GM18867 (cell line): ENCODE data around the gene PRR29.
"Not testable (repeated sequence)": the region's sequence is repeated elsewhere in the genome, so short reads cannot be mapped to it uniquely, and the experiment has no call there.

Experiments
- ATAC-seq: cut with Tn5 transposase; IDR thresholded peaks from one replicate; pipeline ENCODE4 v1.9.1; 2021; ENCODE audit warnings: mild to moderate bottlenecking, moderate library complexity; ENCODE audit not compliant: unreplicated experiment

Gene PRR29

DNA sequence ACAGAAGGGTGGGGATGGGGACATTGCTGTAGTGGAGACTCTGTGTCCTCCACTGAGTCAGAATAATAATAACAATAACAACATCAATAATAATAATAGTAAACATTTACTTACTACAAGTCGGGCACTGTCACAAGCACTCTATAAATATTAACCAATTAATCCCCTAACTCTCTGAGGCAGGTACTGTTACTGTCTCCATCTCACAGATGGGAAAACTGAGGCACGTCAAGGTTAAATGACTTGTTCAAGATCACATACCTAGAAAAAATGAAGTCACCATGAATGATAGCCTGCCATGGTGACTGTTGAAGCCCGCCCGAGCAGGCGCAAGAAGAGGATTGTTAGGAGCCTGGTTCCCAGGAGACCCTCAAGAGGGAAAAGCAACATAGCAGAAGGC is 10.2 kb downstream of the PRR29 start:
- no peak for ATAC-seq

DNA sequence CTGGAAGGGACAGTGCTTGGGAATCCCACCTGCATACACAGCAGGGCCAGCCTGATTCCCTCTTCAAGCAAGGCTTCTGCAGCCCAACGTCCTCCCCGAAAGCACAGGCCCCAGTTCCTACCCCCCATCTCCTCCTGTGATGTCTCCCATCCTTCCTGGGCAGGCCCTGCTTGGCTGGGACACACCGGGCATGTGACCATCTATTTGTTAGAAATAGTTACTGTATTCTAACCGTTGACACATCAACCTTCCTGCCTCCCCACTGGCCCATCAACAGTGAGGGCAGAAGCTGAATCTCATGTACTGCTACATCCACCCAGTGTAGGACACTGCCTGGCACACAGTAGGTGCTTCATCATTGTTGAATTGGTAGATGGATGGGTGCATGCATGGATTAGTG is 10.7 kb downstream of the PRR29 start:
- no peak for ATAC-seq

DNA sequence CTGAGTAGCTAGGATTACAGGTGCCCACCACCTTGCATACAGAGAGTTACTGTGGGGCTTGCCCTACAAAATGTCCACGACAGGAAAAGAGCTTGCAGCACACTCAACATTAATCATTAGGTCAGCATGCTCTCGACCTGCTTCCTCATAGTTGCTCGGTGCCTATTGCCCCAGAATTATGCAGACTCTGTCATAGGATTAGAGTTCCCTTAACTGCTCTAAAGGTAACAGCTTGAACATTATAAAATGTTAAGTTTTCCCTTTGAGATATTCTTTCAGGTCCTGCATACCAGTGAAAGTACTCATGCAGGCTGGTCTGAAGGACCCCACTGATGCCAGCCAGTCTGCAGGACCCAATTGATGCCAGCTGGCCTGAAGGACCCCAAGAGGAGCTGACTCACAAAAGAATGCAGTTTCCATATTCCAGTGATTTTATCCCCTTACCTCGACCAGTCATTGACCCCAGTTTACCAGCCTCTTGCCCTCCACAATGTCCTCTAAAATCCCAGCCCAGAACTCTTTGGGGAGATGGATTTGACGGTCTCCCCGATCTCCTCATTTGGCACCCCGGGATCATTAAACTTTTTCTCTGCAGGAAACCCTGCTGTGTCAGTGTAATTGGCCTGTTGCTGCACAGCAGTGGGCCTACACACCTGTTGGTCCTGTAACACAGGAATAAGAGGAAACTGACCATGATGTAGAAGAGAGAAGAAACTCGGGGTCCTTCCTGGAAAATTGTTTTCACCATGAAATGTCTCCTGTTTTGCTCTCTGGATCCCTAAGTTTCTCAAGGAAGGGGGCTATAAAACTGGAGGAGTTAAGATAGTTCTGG is 11.6 kb downstream of the PRR29 start:
- ATAC-seq = no peak

DNA sequence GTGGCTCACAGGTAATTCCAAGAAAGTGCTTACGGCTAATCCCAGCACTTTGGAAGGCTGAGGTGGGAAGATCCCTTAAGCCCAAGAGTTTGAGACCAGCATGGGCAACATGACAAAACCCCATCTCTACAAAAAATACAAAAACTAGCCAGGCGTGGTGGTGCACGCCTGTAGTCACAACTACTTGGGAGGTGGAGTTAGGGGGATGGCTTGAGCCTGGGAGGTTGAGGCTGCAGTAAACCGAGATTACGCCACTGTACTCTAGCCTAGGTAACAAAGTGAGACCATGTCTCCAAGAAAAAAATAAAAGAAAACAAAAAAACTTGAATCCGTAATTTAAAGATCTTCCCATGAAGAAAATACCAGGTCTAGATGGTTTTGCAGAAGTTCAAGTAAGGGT is 17.3 kb downstream of the PRR29 start:
- ATAC-seq = no peak

DNA sequence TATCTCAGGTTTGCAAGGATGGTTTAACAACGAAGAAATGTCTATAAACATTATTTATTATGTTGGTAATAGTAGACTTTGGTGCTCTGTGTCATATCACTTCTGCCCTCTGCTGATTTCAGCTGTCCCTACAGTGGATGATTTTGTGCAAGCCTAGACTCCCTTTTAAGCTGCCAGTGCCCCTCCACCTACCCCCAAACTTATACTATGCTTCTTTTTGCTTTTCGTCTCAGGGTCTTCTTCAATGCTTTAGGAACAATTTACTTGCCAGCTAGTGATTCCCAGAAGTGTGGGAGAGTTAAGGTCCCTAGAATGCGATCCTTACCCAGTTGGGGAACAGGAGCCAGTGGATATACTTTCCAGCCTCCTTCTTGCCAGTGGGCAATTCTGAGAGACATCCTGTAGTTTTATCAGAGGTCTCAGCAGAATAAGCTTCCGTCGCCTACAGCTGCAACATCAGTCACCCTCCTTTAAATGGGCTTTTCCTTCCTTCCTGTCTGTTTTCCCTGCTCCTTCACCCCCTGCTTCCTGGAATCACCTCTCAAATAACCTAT is 18.2 kb downstream of the PRR29 start:
- ATAC-seq = no peak

DNA sequence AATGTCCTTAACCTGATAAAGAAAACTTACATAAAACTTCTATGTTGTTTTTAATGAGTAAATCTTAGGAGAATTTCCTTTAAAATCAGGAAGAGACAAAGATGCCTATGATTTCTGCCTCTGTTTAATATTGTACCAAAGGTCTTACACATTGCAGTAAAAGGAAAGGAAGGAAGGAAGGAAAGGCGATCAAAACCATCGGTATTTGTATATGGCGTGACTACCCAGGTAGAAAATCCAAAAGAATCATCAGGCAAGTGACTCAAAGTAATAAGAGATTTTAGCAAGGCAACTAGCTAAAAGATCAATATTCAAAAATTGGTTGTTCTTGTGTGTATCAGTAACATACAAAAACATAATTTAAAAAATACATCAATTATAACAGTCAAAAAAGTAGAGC is 18.8 kb downstream of the PRR29 start:
- ATAC-seq = no peak

DNA sequence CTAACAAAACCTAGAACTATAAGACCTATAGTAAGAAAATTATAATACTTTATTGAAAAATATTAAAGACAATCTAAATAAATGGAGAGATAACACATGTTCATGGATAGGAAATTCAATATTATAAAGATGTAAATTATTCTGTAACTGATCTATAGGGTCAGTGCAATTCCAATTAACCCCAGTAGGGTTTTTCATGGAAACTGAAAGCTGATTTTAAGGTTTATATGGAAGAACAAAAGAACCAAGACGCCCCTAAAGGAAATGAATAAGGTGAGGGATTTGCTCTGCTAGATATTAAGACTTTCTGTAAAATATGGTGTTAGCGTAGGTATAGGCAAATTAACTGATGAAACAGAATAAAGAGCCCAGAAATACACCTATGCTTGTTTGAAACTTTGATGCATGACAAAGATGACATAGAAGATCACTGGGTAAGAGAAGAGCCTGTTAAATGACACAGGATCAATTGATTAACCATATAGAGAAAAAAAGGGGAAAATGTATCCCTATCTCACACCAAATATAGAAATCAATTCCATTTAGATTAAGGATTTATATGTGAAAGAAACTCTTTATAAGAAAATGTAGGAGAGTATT is 19.3 kb downstream of the PRR29 start:
- no peak for ATAC-seq

DNA sequence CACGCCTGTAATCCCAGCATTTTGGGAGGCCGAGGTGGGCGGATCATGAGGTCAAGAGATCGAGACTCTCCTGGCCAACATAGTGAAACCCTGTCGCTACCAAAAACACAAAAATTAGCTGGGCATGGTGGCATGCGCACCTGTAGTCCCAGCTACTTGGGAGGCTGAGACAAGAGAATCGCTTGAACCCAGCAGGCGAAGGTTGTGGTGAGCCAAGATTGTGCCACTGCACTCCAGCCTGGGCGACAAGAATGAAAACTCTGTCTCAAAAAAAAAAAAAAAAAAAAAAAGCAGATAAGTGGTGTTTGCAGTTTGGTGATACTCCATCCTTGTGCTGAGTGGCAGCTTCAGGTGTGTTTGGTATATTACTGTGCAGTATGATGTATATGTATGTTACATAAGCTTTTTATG is 21.4 kb downstream of the PRR29 start:
- not testable (repeated sequence) for ATAC-seq

DNA sequence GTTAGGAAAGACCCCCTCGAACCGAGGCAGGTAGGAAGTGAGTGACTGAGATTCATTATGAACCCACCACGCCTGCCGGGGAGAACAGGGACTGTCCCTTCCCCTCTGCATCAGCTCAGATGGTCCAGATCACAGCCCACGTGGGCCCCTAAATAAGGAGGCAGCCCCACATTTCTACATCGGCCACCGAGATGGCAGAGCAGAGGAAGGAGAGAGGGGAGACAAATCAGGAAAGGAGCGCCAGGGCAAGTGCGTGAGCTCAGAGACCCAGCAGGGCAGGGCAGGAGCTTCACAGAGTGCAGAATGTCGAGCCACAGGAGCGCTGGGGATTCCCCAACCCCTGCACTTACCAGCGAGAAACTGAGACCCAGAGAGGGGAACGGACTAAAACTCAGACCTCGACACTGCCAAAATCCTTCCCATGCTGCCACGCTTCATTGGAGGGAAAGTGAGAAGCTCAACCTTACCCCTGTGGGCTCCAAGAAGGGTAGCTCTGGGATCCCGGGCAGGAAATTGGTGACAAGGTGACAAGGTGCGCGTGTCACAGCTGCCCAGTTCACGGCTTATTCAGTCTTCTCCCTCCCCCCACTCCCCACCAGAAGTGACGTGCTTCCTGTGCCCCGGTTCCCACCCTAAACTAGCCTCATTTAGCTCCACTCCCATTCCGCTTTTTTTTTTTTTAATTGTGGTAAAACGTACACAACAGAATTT is 22.1 kb downstream of the PRR29 start, which contains the start of gene ICAM2:
TSS of gene ICAM2 (minus strand) at position 578 of the 711 bp plus-strand sequence. CDS start 13,942 bp downstream, outside the sequence.
- ATAC-seq = peak; percentile 71

DNA sequence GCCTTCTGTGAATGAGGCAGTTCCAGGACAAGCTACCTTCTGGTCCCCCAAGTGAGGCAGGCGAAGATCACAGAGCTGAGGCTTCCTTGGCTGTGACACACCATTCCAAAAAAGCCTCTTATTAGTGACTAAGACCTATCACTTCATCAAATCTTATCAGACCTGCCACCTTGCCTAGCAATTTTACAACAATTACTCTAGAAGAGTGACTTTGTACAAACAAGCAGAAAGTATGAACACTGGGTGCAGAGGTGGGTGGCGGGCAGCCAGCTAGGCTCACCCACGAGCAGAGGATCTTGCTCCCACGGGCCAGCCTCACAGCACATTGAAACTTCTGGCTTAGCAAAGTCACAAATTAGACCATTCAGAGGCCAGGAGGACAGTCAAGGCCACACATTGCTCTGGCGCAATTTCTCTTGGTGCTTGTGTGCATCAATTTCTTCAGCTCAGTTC is 24.5 kb downstream of the PRR29 start:
- no peak for ATAC-seq

DNA sequence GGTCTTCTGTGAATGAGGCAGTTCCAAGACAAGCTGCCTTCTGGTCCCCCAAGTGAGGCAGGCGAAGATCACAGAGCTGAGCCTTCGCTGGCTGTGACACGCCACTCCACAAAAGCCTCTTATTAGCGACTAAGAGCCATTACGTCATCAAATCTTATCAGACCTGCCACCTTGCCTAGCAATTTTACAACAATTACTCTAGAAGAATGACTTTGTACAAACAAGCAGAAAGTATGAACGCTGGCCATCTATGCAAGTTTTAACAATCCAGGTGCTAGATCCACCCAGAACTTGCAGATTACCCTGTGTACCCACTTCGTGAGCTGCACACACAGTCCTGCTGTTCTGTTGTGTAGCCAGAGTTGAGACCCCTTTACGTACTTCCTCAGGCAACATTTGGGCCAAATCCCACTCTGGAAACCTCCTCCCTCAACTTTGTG is 26.1 kb downstream of the PRR29 start:
- ATAC-seq = no peak

DNA sequence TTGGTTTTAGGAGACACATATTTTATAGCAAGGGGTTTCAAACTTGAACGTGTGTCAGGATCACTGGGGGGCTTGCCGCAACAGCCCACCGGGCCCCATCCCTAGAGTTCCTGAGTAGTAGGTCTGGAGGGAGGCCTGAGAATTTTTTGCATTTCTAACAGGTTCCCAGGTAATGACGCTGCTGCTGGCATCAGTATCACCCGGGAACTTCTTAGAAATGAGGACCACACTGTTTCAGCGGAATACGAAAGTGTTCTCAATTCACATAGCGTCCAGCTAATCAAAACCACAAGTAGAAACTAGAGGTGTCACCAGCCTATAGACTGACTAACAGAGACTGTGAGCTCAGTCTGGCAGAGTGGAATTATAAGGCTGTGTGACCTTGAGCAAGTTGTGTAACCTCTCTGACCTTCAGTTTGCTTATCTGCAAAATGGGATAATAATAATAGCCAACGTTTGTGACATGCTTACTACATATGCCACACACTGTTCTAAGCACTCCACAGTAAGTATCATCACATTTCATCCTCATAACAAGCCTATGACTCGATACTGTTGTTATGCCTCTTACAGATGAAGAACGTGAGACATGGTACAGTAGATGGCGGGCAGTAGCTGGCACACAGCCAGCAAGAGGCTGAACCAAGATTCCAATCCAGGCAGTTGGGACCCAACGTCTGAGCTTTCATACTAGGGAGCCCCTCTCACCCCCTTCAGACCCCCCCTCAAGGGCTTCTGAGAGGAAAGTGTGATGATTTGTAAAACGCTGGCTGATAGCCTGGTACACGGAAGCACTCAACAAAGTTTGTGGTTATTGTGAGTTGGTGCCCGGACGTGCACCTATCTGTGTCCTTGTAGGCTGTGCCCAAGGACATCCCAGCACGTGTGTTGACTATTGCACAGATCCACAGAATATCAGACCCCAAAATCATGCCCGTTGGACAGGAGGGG is 26.9 kb downstream of the PRR29 start:
- ATAC-seq = peak; percentile 4

DNA sequence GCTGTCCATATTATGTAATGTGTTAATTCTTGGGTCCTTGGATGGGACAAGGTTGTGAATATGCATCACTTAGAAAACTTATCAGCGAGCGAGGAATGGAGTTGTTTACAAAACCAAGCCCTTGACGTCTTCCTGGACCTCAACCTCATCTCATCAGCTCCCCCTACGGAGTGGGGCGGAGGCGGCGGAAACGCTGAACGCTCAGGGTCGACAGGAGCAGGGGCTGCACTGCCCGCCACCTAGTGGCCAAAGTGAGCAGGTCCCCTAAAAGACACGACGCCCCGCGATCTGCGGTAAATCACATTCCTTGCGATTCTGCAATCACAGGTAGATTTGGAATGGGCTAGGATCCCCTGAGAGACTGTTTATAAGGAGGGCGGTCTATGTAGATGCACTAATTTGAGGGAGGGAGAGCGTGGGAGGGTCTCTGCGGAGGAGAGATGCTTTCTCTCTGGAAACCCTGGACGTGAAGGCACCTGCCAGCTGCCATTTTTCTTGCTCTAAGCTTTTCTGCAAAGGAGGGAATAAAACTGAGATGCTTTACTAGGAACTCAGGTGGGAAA is 27.7 kb downstream of the PRR29 start:
- ATAC-seq = peak; percentile 68

DNA sequence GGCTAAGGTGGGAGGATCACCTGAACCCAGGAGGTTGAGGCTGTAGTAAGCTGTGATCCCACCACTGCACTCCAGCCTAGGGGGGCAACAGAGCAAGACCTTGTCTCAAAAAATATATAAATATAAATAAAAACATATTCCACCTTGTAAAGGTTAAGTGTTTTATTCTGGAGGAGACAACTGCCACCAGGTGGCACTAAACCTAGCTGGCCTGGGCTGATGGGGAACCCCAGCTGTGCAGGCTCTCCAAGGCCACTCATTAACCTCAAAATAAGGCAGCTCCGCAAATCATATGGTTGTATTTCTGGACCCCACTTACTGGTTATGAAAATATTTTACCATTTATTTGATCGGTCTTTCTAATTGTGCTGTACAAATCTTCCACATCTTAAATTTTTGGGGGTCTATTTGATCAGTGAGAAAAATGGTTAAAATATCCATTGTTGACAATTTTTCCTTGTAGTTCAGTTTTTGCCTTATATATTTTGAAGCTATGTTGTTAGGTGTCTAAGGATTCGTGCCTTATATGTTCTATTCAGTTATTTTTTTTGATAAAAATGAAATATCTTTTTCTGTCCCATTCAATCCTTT is 30.8 kb downstream of the PRR29 start:
- ATAC-seq = no peak

DNA sequence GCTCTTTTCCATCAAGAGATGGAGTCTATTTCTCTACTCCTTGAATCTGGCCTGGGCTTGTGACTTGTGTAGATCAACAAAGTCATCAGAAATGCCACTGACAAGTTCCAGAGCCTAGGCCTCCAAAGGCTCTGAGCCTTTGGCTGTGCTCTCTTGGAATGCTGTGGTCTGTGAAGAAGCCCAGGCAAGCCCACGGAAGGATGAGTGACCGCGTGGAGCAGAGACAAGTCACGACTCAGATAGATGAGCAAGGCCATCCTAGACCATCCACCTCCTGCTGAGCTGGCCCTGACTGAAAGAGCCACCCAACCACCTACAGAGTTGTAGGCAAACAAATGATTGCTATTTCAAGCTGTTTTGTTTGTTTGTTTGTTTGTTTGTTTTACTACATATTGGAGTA is 33.9 kb downstream of the PRR29 start:
- ATAC-seq = no peak

DNA sequence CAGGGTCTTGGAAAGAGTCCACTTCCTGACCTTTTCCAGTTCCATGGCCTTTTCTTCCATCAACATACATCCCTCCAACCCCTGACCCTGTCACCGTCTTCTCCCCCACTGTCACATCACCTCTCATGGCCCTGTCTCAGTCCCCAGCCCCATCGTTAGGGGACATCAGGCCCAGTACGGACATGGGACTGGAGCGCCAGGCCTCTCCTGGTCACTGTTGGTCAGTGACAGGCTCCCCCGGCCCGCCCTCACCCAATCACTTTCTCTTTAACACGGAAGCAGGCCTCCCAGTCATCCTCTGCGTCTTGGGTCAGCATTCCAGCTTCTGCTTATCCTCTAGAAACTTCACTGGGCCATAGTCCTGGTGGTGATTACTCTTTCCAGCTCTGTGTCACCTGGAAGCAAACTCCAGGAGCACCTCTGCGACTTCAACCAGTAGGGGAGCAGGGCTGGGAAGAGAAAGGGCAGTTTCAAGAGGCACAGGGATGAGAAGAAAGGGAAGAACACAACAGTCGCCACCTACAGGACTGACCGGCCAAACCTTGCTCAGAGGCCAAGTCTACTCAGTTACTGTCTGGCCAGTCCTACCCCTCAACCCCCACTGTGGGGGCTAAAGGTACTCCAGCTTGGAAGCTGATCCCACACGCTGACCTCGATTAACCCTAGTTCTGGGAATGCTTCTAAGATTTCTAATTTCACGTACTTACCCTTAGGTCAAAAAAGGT is 38.2 kb downstream of the PRR29 start:
- ATAC-seq = no peak

DNA sequence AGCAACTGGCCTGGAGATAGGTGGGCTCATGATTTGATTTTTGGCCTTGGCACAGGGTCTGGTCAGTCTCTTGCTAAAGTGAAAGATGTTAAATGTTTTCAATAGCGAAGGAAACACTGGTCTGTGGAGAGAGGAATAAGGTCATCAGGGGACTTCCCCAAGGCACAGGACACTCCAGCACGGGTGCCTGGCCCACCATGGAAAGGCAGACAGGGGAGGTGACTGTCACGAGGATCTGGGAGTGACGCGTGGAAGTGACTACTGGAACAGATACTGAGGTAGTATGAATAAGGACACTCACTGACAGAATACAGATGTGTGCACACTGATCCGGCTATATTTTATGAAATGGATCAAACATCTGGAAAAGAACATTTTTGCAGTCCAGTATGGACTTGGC is 39.0 kb downstream of the PRR29 start:
- no peak for ATAC-seq

DNA sequence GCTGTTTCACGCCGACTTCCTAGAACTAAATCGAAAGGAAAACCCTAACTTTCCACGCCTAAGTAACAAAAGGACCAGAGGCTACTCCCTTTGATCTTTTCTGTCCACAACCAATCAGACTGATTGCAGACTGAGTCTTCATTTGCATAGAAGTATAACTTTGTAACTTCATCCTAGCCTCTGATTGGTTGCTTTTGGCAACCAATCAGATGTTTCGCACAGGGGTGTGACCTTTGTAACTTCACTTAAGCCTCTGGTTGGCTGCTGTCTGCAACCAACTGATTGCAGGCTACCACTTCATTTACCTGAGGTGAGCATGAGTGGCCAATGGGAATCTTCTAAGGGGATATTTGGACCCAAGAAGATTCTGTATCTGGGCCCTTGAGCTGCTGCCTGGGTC is 39.7 kb downstream of the PRR29 start:
- no peak for ATAC-seq
